Central memory CD4-positive, alpha-beta T cell (primary cell): Measurements from ENCODE around the gene KAT2B.

ENCODE experiments used
- DNase-seq: peaks from one replicate; pipeline ENCODE4 v3.0.0; 2022

KAT2B gene

DNA sequence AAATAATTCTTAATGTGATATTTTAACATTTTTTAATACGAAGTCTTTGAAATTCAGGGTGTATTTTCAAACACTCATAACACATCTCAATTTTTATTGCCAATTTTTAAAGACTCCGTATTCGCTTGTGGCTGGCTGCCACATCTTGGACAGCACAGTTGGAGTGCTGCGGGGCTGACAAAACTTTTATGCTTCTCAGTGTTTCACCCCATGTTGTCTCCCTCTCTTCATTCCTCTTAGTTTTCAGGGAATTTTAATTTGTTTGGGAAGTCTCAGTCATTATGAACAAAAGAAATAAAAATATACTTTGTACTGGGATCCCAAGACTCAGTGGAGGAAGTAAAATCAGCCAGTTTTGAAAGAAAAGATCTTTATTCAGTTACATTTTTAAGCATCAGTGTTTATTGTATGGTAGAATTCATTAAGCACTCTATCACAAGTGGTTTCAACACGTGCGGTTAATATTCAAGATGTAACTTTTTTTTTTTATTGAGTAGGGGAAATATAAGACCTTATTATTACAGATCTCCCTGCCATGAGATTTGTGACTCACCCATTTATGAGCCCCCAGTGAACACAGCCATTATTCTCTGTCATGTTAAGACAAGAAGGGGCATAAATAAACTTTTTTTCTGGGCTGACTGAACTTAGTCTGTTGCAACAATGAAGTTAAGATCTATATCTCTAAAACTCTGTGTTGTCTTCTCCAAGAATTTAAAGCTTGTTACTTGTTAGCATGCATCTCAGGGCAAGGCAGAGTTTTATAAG, 26.8 kb downstream of the KAT2B start:
- no peak for DNase-seq

- no peak for DNase-seq
These were observed 28.4 kb downstream of the KAT2B start for GRCh38 chr3:20068512-20069177.

GRCh38 chr3:20069178-20069532, 28.9 kb downstream of the KAT2B start:
- DNase-seq: no peak

GRCh38 chr3:20071175-20071574, 30.9 kb downstream of the KAT2B start:
- no peak for DNase-seq

DNA sequence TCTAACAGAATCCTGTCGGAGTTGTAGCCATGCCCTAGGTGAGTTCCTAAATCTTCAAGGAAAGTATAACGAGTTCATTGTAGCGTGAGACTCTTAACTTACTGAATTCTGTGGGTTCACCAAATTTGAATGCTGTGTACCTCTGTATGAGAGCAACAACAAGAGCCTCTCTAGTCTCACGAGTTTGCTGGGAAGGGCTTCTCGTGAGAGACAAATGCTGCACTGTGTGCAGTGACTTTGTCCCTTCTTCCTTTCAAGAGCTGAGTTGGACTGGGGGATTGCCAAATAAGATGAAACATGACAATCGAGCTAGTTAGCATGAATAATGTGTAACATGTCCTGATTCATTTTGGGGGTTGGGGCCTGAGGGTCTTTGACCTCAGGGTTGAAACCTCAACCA, 32.2 kb downstream of the KAT2B start:
- no peak for DNase-seq

GRCh38 chr3:20073068-20073467, 32.8 kb downstream of the KAT2B start:
- DNase-seq: no peak

GRCh38 chr3:20073683-20074082, 33.4 kb downstream of the KAT2B start:
- DNase-seq: no peak

DNA sequence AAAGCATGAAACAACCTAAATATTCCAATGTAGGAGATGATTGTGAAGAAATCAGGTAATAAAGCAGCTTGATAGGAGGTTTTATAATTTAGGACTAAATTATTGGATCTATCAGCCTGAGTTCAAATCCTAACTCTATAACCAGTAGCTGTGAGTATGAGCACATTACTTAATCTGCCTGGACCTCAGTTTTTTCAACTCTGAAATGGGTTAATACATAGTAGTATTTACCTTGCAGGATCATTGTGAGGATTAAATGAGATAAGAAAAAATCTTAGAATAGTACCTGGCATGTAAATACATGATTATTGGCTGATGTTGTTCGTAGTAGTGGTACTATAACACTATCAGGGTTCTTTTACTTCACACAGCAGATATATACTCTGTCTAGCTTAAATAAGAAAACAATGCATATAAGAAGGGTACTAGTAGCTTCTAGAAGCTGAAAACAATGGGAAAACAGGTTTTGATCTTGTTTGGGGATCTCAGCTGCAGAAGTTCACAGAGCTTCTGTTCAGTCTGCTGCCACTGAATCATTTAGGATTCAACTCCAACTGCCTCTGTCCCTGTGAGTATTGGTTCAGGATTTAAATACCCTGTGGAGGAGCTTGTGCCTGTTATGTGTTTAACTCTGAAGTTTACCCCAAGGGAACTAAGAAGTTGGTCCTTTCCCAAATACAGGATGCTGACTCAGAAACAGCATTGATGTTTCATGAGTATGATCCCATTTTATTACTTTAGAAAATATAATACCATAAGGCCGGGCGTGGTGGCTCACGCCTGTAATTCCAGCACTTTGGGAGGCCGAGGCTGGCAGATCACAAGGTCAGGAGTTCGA, 34.2 kb downstream of the KAT2B start:
- DNase-seq: no peak

GRCh38 chr3:20075197-20075596, 35.0 kb downstream of the KAT2B start:
- DNase-seq: no peak

- DNase-seq: no peak
These were observed 36.2 kb downstream of the KAT2B start for GRCh38 chr3:20076296-20076997.

DNA sequence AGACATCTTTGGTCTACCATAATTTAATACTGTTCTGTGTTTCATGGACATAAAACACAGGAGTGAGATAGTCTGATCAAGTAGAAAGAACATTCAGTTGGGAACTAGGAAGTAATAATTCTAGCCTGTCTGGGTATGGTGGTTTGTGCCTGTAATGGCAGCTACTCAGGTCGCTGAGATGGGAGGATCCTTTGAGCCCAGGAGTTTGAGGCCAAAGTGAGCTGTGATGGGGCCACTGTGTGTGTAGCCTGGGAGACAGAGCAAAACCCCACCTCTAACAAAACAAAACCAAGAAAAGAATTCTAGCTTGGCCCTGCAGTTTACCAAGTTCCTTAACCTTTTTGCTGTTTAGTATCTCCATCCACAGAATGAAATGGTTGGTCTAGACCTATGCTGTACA, 36.8 kb downstream of the KAT2B start:
- no peak for DNase-seq

GRCh38 chr3:20078194-20078714, 38.0 kb downstream of the KAT2B start:
- DNase-seq: no peak

GRCh38 chr3:20079621-20080020, 39.4 kb downstream of the KAT2B start:
- DNase-seq: no peak

- DNase-seq: no peak
These were observed 40.8 kb downstream of the KAT2B start for GRCh38 chr3:20080956-20081554.

GRCh38 chr3:20083253-20083652, 43.0 kb downstream of the KAT2B start:
- no peak for DNase-seq

DNA sequence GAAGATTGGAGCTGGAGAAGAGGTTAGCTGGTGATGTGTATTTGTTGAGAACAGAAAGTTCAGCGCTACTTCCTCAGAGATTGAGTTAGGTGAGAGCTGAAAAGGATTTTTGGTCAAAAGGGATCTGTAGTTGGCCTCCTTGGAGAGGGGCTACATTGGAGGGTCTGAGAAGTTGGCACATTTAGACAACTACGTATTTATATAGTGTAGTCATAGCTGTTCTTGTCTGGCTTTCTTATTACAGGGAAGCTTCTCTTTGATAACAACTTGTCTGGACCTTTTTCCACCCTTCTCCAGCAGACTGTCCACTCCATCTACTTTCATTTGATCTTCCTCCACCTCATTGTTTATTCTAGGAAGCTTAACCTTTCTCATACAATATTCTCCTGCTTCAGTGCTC, 43.7 kb downstream of the KAT2B start:
- no peak for DNase-seq

GRCh38 chr3:20091331-20092047, 51.2 kb downstream of the KAT2B start:
- DNase-seq: no peak

DNA sequence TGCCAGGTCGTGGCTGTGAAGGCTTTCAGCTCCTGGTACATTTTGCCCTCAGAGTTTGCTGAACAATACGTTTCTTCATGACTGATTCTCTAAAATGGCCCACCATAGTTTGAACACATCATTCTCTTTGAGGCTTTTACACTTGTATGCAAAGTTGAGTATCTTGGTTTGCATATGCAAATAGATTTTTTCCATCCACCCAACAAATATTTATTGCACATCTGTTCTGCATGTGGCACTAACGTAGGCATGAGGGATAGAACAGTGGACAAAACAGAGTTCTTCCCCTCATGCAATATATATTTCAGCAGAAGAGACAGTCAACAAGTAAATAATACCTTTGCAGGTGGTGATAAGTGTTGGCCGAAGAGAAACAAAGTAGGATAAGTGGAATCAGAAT, 55.2 kb downstream of the KAT2B start:
- DNase-seq: no peak

DNA sequence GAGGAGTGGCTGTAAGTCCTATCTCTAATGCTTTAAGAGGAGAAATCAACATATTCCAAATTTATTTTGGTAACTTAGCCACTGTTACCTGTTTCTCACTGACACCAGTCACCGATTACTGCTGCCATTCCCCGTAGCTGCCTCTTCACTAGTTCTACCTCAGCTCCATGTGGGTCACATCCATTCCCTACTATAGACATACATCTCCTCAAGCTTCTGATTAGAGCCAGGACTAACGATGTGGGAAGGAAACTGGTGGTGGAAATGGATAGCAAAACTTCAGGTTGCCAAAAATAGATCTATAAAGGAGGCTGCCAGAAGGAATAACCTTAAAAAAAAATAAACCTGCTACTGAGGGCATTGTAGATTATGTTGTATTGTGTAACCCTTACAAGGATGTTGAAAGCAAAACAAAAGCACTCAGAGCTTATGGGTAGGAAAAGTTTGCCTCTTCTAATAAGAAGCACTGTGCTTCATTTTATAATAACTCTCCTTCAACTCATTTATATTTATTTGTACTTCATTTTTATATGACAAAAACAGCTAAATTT, 56.0 kb downstream of the KAT2B start:
- no peak for DNase-seq

GRCh38 chr3:20097015-20097414, 56.8 kb downstream of the KAT2B start:
- DNase-seq: no peak

DNA sequence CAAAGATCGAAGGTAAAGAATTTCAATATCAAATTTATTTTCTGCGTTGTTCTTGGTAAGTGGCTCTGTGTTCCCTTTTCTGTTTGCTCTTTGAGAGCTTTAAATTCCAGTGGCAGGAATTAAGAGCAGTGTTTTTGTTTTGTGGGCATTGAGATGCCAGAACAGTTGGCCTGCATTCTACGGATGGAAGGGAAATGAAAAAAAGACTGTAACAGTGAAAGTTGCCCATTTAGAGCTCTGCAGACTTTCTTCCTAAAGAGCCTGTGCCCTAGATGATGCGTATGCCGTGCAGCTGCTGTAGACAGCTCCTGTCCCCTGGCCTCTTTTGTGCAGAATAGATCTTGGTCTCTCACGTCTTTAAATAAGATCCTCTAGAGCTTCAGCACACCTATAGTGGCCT, 58.8 kb downstream of the KAT2B start:
- DNase-seq: no peak
